ENCODE results near the gene PLXDC2. TPM values are rescaled to one million over a fixed set of nuclear protein-coding genes. Genes with fewer than 3 reads are reported as not detected.

PLXDC2 gene
- total and polyA plus RNA-seq, 10 of the 15 experiments (the other 5 are each of a cell fraction or from before 2014, with no cell fraction given), result 0.05 to 1.8 (median 0.14) TPM; not detected in 2

GRCh38 chr10:19917751-19918478 lies 101.7 kb downstream of the PLXDC2 start:
- H4K20me1 ChIP-seq (ENCODE audit: control insufficient read depth, insufficient read depth), result no peaks in the 10 kb centered on the region
- H2AFZ ChIP-seq (ENCODE audit: control insufficient read depth, low read depth, low read length), result no peak overlapping the region
- ChIA-PET SMC1A (ENCODE audit: uncharacterized antibody, unreplicated experiment) (interaction anchor here (1.0 to 1.7 kb wide), 4 partner anchors 14 to 24 kb away, joined by 3 to 6 read pairs (median 4); no protein-coding TSS in a partner anchor), CTCF (interaction anchor here (0.9 kb wide), 1 partner anchor 27 kb away, joined by 3 read pairs; no protein-coding TSS in a partner anchor), RAD21 (ENCODE audit: unreplicated experiment) (interaction anchor here (0.8 kb wide), 1 partner anchor 41 kb away, joined by 3 read pairs; no protein-coding TSS in a partner anchor), POLR2A (no interaction called here)
- H3K36me3 ChIP-seq (ENCODE audit: control insufficient read depth in 2 of 2, insufficient read depth in 2 of 2, low read length in 1 of 2), result no peaks in the 10 kb centered on the region
- TF ChIP-seq BCL3 (IDR thresholded peaks at IDR 0.05; ENCODE audit: borderline replicate concordance, insufficient read depth, low read depth, low read length, poor library complexity, severe bottlenecking) (no peak), IRF4 (IDR thresholded peaks at IDR 0.05; ENCODE audit: low read depth, low read length) (no peak), CEBPB (IDR thresholded peaks at IDR 0.05; ENCODE audit: borderline replicate concordance in 1 of 2, low read depth in 2 of 2, low read length in 2 of 2) (no peak), TAF1 (IDR thresholded peaks at IDR 0.05; ENCODE audit: borderline replicate concordance, low read depth, low read length) (no peak), ZSCAN29 (IDR thresholded peaks at IDR 0.05) (no peak), KDM1A (IDR thresholded peaks at IDR 0.05; ENCODE audit: borderline replicate concordance) (no peak), RFX5 (IDR thresholded peaks at IDR 0.05; ENCODE audit: low read depth, low read length) (no peak), SIX5 (IDR thresholded peaks at IDR 0.05; ENCODE audit: low read depth, low read length, severe bottlenecking) (no peak), RCOR1 (conservative IDR thresholded peaks at IDR 0.05; ENCODE audit: low read depth, low read length) (no peak), MYC (IDR thresholded peaks at IDR 0.05; ENCODE audit: insufficient read depth, insufficient read length, insufficient replicate concordance, low read length, severe bottlenecking) (no peak), WRNIP1 (IDR thresholded peaks at IDR 0.05; ENCODE audit: borderline replicate concordance, low read depth, low read length) (no peak), DPF2 (IDR thresholded peaks at IDR 0.05) (no peak), CUX1 (IDR thresholded peaks at IDR 0.05; ENCODE audit: insufficient replicate concordance, low read depth, low read length) (no peak)
- TF ChIP-seq, protein P1, sequence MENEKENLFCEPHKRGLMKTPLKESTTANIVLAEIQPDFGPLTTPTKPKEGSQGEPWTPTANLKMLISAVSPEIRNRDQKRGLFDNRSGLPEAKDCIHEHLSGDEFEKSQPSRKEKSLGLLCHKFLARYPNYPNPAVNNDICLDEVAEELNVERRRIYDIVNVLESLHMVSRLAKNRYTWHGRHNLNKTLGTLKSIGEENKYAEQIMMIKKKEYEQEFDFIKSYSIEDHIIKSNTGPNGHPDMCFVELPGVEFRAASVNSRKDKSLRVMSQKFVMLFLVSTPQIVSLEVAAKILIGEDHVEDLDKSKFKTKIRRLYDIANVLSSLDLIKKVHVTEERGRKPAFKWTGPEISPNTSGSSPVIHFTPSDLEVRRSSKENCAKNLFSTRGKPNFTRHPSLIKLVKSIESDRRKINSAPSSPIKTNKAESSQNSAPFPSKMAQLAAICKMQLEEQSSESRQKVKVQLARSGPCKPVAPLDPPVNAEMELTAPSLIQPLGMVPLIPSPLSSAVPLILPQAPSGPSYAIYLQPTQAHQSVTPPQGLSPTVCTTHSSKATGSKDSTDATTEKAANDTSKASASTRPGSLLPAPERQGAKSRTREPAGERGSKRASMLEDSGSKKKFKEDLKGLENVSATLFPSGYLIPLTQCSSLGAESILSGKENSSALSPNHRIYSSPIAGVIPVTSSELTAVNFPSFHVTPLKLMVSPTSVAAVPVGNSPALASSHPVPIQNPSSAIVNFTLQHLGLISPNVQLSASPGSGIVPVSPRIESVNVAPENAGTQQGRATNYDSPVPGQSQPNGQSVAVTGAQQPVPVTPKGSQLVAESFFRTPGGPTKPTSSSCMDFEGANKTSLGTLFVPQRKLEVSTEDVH (IDR thresholded peaks at IDR 0.05; ENCODE audit: low read depth, partially characterized antibody), result no peak
- 12% methylated on average over 3 of the region's 3 CpGs for WGBS (ENCODE audit: insufficient coverage, insufficient replicate concordance, low lambda C conversion rate, missing lambda C conversion rate)
- ATAC-seq (no peak), FAIRE-seq (no peak), DNase-seq (ENCODE audit: low read depth, low spot score) (no peak)
- no peak overlapping the region for H3K4me2 ChIP-seq (ENCODE audit: control insufficient read depth, insufficient read depth)
- H3K9me3 ChIP-seq (replicated peaks; ENCODE audit: control insufficient read depth, insufficient read depth, low read length), result no peaks in the 10 kb centered on the region
- H3K9ac ChIP-seq (ENCODE audit: control insufficient read depth, insufficient read depth, low read length), result no peak overlapping the region
- no peak overlapping the region for H3K27ac ChIP-seq (ENCODE audit: control insufficient read depth, insufficient read depth)
- no peaks in the 10 kb centered on the region for H3K27me3 ChIP-seq (replicated peaks in 1 of 2; ENCODE audit: control insufficient read depth in 2 of 2, insufficient read depth in 2 of 2, low read length in 1 of 2)
- in situ Hi-C loops (cut with MboI) (no loop called here), intact Hi-C loops (cut with micrococcal nuclease; ENCODE audit: unreplicated experiment) (no loop called here)
- H3K4me1 ChIP-seq (ENCODE audit: control insufficient read depth, insufficient read depth, low read length), result no peaks in the 10 kb centered on the region
- no TSS peak for BruUV-seq (replicated peaks)
- H3K79me2 ChIP-seq (ENCODE audit: control insufficient read depth, insufficient read depth, low read length), result no peaks in the 10 kb centered on the region
- H3K4me3 ChIP-seq, result no peak overlapping the region
